GM18951 (cell line): ENCODE measurements around the gene SAMHD1.
"Not testable (repeated sequence)": the region's sequence is repeated elsewhere in the genome, so short reads cannot be mapped to it uniquely, and the experiment has no call there.

ENCODE experiments used
- POLR2A ChIP-seq: IDR thresholded peaks from 4 replicates; pipeline ENCODE4 v1.6.1; 2011; ENCODE audit warnings: mild to moderate bottlenecking; ENCODE audit not compliant: insufficient read length, insufficient read depth; ENCODE audit errors: extremely low read depth
- in situ Hi-C: fragments of 300-500 bp; cut with MboI; formaldehyde crosslinking; loops from one replicate; pipeline ENCODE4 v1.12.0; 2022; ENCODE audit warnings: low sequenced_read_pairs, mixed read lengths, inconsistent platforms; ENCODE audit not compliant: unreplicated experiment

Gene SAMHD1

DNA sequence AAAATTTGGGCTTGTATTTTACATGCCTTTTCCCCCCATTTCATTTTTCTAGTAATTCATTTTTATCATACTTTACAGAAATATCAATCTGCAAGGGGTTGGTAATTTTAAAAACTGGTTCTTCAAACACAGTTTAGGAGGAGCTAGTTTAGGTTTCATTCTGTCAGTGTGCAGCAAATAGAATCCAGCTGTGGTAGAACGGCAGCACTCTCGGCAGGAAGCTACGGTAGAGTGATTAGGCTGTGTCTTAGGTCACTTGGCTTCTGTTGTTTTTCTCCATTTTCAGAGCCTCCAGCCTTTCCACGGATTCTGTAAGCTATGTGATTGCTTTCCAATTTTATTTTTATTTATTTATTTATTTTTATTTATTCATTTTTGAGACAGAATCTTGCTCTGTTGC, 42.9 kb downstream of the SAMHD1 start:
- in situ Hi-C loops = no loop called here
- no peak for TF ChIP-seq POLR2A

GRCh38 chr20:36906086-36906485, 45.4 kb downstream of the SAMHD1 start:
- in situ Hi-C loops = not testable (repeated sequence)

DNA sequence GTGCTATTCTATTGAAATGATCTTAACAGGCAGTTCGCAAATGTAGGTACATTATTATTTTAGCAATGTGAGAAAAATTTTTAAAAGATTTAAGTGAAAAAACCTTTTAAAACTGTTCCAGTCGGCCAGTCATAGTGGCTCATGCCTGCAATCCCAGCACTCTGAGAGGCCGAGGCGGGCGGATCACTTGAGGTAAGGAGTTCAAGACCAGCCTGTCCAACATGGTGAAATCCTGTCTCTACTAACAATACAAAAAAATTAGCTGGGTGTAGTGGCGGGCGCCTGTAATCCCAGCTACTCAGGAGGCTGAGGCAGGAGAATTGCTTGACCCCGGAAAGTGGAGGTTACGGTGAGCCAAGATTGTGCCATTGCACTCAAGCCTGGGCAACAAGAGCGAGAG, 45.9 kb downstream of the SAMHD1 start:
- in situ Hi-C loops = not testable (repeated sequence)

DNA sequence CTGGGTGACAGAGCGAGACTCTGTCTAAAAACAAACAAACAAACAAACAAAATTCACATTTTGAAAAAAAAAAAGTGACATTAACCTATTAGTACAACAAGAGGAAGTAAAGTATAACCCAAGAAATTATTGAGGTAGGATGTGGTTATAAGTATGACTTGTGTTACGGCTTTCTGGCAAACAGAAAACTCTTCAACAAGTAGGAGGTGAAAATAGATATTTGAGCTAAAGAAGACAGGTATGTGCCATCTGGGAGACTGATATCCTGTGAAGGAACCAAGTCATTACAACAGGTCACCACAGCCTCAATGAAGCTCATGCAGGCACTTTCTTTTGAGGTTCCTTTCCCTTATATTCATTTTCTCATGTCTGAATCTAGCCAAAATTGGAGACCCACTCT, 46.8 kb downstream of the SAMHD1 start:
- in situ Hi-C loops = no loop called here
- no peak for TF ChIP-seq POLR2A

GRCh38 chr20:36895036-36895435, 56.5 kb downstream of the SAMHD1 start:
- in situ Hi-C loops = loop anchor here (25.0 kb wide), 1 partner anchor 283 kb away; the partner anchor contains the start of gene RAB5IF
- no peak for TF ChIP-seq POLR2A

DNA sequence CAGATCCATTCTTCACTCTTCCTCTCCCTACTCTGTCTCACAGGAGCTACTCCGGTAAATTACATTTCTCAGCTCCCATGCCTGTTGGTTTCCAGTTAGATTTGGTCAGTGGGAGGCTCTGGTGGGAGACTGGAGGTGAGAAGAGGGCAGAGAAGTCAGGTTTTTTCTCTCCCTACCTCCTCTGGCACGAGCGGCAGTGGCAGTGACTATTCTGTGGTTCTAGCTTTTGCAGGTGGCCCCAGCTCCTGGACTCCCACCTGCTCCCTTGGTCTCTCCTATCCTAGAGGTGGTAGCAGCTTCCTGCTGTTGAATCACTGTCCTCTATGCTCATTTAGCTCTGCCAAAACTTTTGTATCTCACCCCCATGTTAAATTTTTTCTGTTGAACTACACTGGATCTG, 57.7 kb downstream of the SAMHD1 start:
- TF ChIP-seq POLR2A = no peak
- in situ Hi-C loops = loop anchor here (25.0 kb wide), 1 partner anchor 282 kb away; the partner anchor contains the start of gene RAB5IF

GRCh38 chr20:36891211-36891610, 60.3 kb downstream of the SAMHD1 start:
- in situ Hi-C loops = loop anchor here (25.0 kb wide), 1 partner anchor 279 kb away; the partner anchor contains the start of gene RAB5IF
- no peak for TF ChIP-seq POLR2A

DNA sequence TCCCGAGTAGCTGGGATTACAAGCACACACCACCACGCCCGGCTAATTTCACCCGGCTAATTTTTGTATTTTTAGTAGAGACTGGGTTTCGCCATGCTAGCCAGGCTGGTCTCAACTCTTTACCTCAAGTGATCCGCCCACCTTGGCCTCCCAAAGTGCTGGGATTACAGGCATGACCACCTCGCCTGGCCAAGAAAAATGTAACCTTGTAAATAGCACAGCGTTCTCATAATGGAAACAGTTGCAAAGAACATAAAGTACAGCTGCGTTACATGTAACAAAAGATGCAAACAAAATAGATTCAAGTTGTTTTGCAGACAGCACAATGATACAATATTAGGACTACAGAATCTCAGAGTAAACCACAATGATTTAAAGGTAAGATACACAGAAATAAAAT, 60.9 kb downstream of the SAMHD1 start:
- in situ Hi-C loops = loop anchor here (25.0 kb wide), 1 partner anchor 278 kb away; the partner anchor contains the start of gene RAB5IF
- TF ChIP-seq POLR2A = no peak

- TF ChIP-seq POLR2A = no peak
Observed at GRCh38 chr20:36888880-36889516, 62.5 kb downstream of the SAMHD1 start.

GRCh38 chr20:36887752-36888090, 63.8 kb downstream of the SAMHD1 start:
- TF ChIP-seq POLR2A = no peak
- in situ Hi-C loops = loop anchor here (25.0 kb wide), 1 partner anchor 275 kb away; the partner anchor contains the start of gene RAB5IF

More at GRCh38 chr20:36888880-36889516, 62.5 kb downstream of the SAMHD1 start:
- in situ Hi-C loops = loop anchor here (25.0 kb wide), 1 partner anchor 277 kb away; the partner anchor contains the start of gene RAB5IF

DNA sequence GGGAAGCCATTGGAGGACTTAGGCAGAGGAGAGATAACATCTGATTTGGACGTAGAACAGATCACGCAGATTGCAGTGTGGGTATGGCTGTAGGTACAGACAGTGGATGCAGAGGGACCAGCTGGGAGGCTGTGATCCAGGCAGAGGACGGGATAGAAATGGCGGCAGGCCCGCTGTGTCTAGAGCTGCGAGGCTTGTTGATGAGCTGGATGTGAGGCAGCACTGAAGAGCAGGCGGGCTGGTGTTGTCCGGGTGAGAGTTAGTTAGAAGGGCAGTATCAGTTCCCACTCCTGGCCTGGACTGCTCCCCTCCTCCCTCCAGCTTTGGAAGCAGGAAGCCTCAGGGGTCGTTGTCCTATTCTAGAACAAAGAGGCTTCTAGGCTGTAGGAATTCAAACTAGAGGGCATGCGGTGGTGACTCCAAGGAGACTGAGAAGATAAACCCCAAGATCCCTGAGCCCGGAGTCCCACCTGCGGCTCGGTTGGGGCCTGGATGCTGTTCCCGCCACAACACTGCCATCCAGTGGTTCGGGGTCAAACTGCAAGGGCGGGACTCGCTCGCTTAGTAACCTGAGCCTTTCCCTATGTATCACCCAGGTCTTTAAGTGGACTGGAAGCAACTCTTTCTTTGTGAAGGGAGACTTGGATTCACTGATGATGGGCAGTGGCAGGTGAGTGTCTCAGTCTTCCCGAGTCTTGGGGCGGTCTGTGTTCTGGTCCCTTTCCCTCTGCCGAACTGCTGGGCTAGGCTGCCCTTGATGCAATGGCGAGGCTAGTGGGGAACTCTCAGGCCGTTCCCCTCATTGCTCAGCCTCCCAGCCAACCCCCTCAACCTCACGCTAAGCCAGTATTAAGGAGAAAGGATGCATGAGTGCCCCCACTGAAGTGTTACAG, 64.4 kb downstream of the SAMHD1 start:
- in situ Hi-C loops = loop anchor here (25.0 kb wide), 1 partner anchor 275 kb away; the partner anchor contains the start of gene RAB5IF

DNA sequence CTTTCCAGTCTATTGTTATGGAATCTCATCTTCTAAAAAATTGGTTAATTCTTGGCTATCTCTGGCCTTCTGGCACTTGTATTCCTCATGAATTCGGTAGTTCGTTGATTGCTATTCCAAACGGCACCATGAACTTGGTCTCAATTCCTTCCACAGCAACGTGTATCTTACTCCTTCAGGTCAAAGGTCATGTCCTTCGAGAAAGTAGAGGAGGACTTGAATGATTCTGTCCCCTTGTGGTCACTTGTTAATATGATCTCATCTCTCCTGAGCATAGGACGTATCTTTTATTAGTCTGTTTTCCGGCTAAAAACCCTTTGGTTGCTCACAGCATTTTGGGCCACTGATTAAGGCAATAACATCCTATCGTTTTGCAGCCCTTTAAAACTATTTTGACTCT, 66.2 kb downstream of the SAMHD1 start:
- no peak for TF ChIP-seq POLR2A
- in situ Hi-C loops = loop anchor here (25.0 kb wide), 1 partner anchor 273 kb away; the partner anchor contains the start of gene RAB5IF

More for the DNA sequence above, 64.4 kb downstream of the SAMHD1 start:
- TF ChIP-seq POLR2A = no peak

DNA sequence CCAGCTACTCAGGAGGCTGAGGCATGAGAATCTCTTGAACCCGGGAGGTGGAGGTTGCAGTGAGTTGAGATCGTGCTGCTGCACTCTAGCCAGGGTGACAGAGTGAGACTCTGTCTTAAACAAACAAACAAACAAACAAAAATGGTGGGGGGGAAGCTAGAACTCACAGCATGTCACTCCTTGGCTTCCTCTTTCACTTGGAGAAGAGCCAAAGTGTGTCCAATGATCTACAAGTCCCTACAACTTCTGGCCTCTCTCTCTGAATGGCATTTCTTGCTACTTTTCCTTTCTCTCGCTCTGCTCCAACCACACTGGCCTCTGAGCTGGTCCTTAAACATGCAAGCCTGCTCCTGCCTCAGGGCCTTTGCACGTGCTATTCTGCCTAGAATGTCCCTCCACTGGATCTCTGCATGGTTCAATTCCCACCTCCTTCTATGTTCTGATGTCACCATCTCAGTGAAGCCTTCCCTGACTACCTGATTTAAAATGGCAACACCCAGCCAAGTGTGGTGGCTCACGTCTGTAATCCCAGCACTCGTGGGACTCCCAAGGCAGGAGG, 67.5 kb downstream of the SAMHD1 start:
- in situ Hi-C loops = loop anchor here (25.0 kb wide), 1 partner anchor 272 kb away; the partner anchor contains the start of gene RAB5IF
- TF ChIP-seq POLR2A = no peak

- in situ Hi-C loops = loop anchor here (25.0 kb wide), 1 partner anchor 270 kb away; the partner anchor contains the start of gene RAB5IF
- TF ChIP-seq POLR2A = no peak
Observed at GRCh38 chr20:36881888-36882287, 69.6 kb downstream of the SAMHD1 start.
